T-helper 2 cell treated with Interferon-gamma antibody and Interleukin-4, amounts not matched to agents 5 μg/mL and 100 μg/mL, for 36 hours (primary cell): ENCODE measurements around the gene TOR4A.

Experiments used
- DNase-seq: peaks from one replicate; pipeline ENCODE4 v3.0.0; 2021; ENCODE audit warnings: low spot score
- H3K27ac Mint-ChIP-seq: one replicate; pipeline ENCODE4 v1.8.0; 2021; ENCODE audit warnings: mild to moderate bottlenecking, mixed read lengths
- H3K27me3 Mint-ChIP-seq: one replicate; pipeline ENCODE4 v1.8.0; 2021; ENCODE audit warnings: low read depth, mixed read lengths
- H3K36me3 Mint-ChIP-seq: one replicate; pipeline ENCODE4 v1.8.0; 2021; ENCODE audit warnings: low read depth, mixed read lengths
- H3K4me1 Mint-ChIP-seq: one replicate; pipeline ENCODE4 v1.8.0; 2021; ENCODE audit warnings: low read depth, mixed read lengths
- H3K4me3 Mint-ChIP-seq: one replicate; pipeline ENCODE4 v1.8.0; 2022; ENCODE audit warnings: mild to moderate bottlenecking, moderate library complexity, mixed read lengths
- H3K9me3 Mint-ChIP-seq: one replicate; pipeline ENCODE4 v1.8.0; 2021; ENCODE audit warnings: mixed read lengths

TOR4A gene

DNA sequence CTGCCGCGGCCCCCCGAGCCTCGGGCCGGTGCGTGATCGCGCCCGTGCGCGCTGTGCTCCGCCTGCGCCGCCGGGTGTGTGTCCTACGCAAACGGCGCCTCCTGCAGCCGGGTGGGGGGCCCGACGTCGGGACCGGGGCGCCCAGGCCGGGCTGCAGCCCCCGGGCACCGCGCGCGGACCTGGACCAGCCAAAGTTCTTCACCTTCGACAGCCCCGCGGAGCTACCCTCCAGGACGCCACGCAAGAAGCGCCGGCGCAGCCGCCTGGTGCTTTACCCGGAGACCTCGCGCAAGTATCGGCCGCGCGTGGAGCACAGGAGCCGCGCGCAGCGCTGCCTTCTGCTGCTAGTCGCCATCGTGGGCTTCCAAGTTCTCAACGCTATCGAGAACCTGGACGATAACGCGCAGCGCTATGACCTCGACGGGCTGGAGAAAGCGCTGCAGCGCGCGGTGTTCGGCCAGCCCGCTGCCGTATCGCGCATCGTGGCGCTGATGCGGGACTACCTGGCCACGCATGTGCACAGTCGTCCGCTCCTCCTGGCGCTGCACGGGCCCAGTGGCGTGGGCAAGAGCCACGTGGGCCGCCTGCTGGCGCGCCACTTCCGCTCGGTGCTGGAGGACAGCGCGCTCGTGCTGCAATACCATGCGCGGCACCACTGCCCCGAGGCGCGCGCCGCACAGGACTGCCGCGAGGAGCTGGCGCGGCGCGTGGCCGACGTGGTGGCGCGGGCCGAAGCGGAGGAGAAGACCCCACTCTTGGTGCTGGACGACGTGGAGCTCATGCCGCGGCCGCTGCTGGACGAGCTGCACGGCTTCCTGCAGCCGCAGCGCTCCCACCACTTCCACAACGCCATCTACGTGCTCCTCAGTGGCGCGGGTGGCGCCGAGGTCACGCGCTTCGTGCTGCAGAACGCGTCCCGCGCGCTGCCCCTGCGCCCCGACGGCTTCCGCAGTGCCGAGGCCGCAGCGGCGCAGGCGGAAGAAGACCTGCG is 1.5 kb downstream of the TOR4A start:
- DNase-seq, result no peak
- no peak overlapping the region for H3K4me3 Mint-ChIP-seq
- H3K4me1 Mint-ChIP-seq, result peaks cover 14% of the 10 kb centered on the region

DNA sequence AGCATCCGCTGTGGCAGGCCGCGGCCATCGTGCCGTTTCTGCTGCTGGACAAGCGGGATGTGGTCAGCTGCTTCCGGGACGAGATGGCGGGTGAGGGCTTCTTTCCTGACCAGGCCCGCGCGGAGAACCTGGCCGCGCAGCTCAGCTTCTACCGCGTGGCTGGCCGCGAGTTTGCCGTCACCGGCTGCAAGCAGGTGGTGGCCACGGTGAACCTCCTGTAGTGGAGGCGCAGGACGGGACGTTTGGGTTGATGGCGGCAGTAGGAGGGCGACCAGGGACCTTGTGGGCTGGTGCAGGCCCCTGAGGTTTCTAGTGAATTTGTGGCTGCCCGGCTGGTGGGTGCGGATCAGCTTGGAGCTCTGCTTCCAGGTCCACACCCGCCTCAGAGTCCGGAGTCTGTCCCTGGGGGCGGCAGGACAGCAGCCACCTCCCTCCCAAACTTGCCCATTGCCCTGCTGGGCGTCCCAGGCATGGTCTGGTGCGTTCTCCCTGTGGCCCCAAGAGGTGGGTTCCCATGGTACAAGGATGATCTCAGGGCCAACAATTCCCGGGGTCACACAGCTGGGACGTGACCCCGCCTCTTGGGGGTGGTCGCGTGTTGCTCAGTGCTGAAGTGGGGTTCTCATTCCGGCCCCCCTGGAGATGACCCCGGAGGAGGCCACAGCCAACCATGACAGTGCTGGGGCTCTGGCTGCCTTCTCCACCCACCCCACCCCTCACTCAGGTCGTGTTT is 2.4 kb downstream of the TOR4A start:
- Mint-ChIP-seq H3K27ac (no peak overlapping the region), H3K4me3 (no peak overlapping the region), H3K36me3 (peaks cover 6% of the 10 kb centered on the region), H3K9me3 (no peaks in the 10 kb centered on the region), H3K27me3 (no peaks in the 10 kb centered on the region), H3K4me1 (peaks cover 14% of the 10 kb centered on the region)
- DNase-seq, result no peak

More for the DNA sequence above, 1.5 kb downstream of the TOR4A start:
- Mint-ChIP-seq H3K9me3 (no peaks in the 10 kb centered on the region), H3K27ac (no peak overlapping the region), H3K27me3 (no peaks in the 10 kb centered on the region), H3K36me3 (peaks cover 5% of the 10 kb centered on the region)

- Mint-ChIP-seq H3K4me3 (no peak overlapping the region), H3K27me3 (no peaks in the 10 kb centered on the region), H3K4me1 (peaks cover 9% of the 10 kb centered on the region), H3K36me3 (peaks cover 6% of the 10 kb centered on the region), H3K9me3 (no peaks in the 10 kb centered on the region), H3K27ac (no peak overlapping the region)
- DNase-seq, result no peak
Observed at GRCh38 chr9:137280474-137281344, 3.2 kb downstream of the TOR4A start.

DNA sequence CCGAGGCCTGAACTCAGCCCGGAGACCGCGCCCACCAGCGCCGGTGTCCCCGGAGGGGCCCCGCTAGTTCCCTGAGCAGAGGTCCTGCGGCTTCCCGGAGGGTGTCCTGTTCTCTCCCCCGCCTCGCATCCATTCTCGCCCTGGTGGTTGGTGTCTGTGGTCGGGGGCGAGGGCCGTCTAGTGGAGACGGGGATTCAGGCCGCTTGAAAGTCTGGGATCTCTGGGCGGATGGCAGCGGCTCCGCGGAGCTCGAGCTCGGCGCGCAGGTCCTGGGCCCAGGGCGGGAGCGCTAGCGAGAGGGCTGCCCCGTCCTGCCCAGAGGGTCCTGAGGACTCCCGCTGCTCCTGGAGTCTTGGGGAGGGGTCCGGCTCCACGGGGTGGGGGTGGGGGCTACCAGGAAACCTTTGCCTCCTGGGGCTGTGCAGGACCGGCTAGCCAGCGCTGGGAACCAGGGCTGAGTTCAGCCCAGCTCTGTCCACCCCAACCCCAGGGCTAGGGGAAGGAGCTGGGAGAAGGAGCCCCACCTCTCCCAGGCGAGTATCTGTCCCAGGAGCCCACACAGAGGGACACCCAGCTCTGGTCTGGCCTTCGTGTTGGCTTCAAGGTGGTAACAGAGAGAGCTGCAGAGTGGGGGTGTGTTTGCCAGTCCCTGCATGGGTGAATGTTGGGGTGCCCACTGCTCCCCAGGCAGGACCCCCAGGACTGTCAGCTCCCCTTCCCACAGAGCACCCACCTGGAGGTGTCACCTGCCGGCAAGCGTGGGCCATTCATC is 4.0 kb downstream of the TOR4A start:
- Mint-ChIP-seq H3K36me3 (peaks cover 6% of the 10 kb centered on the region), H3K4me3 (no peak overlapping the region), H3K27me3 (no peaks in the 10 kb centered on the region), H3K27ac (no peak overlapping the region), H3K9me3 (no peaks in the 10 kb centered on the region), H3K4me1 (peaks cover 9% of the 10 kb centered on the region)
- DNase-seq, result no peak

GRCh38 chr9:137286975-137287383 is 9.5 kb downstream of the TOR4A start:
- H3K4me1 Mint-ChIP-seq, result peaks cover 3% of the 10 kb centered on the region
- H3K36me3 Mint-ChIP-seq, result peaks cover 5% of the 10 kb centered on the region
- peaks cover 3% of the 10 kb centered on the region for H3K27me3 Mint-ChIP-seq
- H3K9me3 Mint-ChIP-seq, result no peaks in the 10 kb centered on the region
- no peak overlapping the region for H3K27ac Mint-ChIP-seq
- DNase-seq, result no peak
- no peak overlapping the region for H3K4me3 Mint-ChIP-seq

GRCh38 chr9:137293094-137293481 is 15.6 kb downstream of the TOR4A start:
- Mint-ChIP-seq H3K27me3 (peaks cover 27% of the 10 kb centered on the region), H3K36me3 (no peaks in the 10 kb centered on the region), H3K4me3 (no peak overlapping the region), H3K4me1 (peaks cover 3% of the 10 kb centered on the region), H3K27ac (no peak overlapping the region), H3K9me3 (no peaks in the 10 kb centered on the region)
- no peak for DNase-seq

DNA sequence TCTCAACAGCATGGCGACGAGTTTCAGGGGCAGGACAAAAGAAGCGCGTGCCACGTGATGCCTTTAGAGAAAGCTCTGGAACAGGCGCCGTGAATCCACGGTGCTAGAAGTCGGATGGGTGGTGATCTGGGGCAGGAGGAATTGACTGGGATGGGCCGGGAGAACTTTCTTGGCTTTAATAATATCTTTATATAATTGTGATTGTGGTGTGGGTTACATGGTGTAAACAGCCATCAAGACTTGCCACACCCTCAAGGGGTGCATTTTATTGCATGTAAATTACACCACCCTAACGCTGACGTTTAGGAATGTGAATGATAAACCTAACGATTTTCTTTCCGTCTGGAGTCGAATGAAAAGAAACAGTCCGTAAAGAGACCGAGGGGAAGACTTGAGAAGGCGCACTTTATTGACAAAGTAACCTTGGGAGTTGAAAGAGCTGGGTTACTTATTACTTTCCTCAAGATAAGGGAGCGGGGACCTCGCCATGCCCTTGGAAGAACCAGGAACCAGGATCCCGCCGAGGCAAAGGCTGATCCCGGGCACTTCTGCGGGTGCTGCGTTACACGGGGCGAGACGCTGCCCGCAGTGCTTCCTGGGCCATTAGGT is 16.1 kb downstream of the TOR4A start:
- H3K27me3 Mint-ChIP-seq, result peaks cover 30% of the 10 kb centered on the region
- no peaks in the 10 kb centered on the region for H3K9me3 Mint-ChIP-seq
- H3K36me3 Mint-ChIP-seq, result no peaks in the 10 kb centered on the region
- H3K4me3 Mint-ChIP-seq, result no peak overlapping the region
- peaks cover 3% of the 10 kb centered on the region for H3K4me1 Mint-ChIP-seq
- DNase-seq, result no peak
- H3K27ac Mint-ChIP-seq, result no peak overlapping the region

- H3K4me3 Mint-ChIP-seq, result peak overlapping the region; percentile 34
Observed at GRCh38 chr9:137294091-137294680, 16.7 kb downstream of the TOR4A start.

GRCh38 chr9:137294681-137295237 is 17.2 kb downstream of the TOR4A start:
- Mint-ChIP-seq H3K27ac (no peak overlapping the region), H3K27me3 (peaks cover 38% of the 10 kb centered on the region), H3K4me3 (peak overlapping the region; percentile 34), H3K9me3 (no peaks in the 10 kb centered on the region), H3K36me3 (no peaks in the 10 kb centered on the region), H3K4me1 (peaks cover 3% of the 10 kb centered on the region)
- DNase-seq, result no peak

More at GRCh38 chr9:137294091-137294680, 16.7 kb downstream of the TOR4A start:
- Mint-ChIP-seq H3K9me3 (no peaks in the 10 kb centered on the region), H3K36me3 (no peaks in the 10 kb centered on the region), H3K27ac (no peak overlapping the region), H3K4me1 (peaks cover 3% of the 10 kb centered on the region), H3K27me3 (peaks cover 35% of the 10 kb centered on the region)
- no peak for DNase-seq

DNA sequence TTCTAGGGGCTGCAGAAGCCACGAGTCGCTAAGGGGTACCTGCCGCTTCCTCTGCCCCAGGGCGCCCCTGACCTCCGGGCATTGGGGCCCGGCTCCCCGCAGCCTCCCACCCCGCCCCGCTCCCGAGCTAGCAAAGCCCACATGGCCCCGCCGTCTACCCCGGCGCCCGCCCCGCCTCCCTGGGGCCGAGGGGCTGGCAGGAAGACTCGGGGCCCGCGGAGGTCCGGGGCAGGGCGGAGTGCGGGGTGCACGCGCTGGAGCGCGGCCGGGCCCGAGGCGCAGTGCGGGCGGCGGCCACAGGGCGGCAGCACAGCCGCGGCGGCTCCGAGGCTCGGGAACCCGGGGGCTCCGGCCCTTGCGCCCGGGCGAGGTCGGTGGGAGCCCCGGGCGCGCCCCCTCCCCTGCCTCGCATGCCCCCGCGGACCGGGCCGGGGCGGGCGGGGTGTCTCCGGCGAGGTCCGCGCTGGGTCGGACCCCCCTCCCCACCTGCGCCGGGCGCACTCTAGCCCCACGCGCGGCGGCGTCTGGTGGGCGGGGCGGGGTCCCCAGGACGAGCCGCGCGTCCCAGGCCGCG is 17.8 kb downstream of the TOR4A start:
- H3K27me3 Mint-ChIP-seq, result peaks cover 42% of the 10 kb centered on the region
- peaks cover 3% of the 10 kb centered on the region for H3K4me1 Mint-ChIP-seq
- no peaks in the 10 kb centered on the region for H3K36me3 Mint-ChIP-seq
- no peak overlapping the region for H3K27ac Mint-ChIP-seq
- no peak overlapping the region for H3K4me3 Mint-ChIP-seq
- no peaks in the 10 kb centered on the region for H3K9me3 Mint-ChIP-seq
- DNase-seq, result peak; percentile 59

DNA sequence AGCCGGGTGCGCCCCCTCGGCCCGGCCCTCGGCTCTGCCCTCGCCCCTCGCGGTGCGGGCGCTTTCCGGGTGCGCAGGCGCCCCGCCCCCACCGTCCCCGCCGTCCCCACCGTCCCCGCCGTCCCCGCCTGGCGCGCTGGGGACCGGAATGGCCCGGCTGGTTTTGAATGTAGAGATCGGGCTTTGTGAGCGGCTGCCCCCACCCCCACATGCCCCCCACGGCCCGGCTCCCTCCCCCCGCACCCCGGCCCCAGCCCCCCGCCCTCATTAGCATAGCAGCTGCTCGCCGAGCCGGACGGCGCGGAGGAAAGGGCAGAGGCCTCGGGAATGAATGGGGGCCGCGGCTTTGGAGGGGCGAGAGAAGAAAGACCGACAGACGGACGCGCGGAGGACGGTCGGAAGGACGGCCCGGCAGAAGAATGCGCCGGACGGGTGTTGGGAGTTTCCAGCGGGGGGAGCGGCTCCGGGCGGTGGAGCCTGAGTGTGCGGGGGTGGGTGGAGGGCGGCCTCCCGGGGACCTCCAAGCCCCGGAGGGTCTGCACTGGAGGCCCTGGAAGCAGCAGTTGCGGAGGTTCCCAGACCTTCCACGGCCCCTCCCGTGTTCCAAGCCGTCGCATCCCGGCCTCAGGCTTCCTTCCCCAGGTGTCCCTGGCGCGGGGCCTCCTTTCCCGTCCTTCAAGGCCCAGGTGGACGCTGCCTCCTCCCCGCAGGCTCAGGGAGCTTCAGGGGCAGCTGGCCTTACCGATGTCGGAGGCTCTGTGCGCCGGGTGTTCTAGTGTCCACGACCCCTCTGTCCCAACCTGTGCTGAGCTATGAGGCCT is 18.5 kb downstream of the TOR4A start:
- Mint-ChIP-seq H3K4me3 (peak overlapping the region; percentile 63), H3K27me3 (peaks cover 45% of the 10 kb centered on the region), H3K9me3 (no peaks in the 10 kb centered on the region), H3K4me1 (peaks cover 4% of the 10 kb centered on the region), H3K27ac (no peak overlapping the region), H3K36me3 (no peaks in the 10 kb centered on the region)
- no peak for DNase-seq
